HG03139 (cell line): Measurements from ENCODE around the gene UCK1.

Source experiments
- ATAC-seq: cut with Tn5 transposase; IDR thresholded peaks from one replicate; pipeline ENCODE4 v1.9.1; 2021; ENCODE audit not compliant: unreplicated experiment

UCK1 gene

DNA sequence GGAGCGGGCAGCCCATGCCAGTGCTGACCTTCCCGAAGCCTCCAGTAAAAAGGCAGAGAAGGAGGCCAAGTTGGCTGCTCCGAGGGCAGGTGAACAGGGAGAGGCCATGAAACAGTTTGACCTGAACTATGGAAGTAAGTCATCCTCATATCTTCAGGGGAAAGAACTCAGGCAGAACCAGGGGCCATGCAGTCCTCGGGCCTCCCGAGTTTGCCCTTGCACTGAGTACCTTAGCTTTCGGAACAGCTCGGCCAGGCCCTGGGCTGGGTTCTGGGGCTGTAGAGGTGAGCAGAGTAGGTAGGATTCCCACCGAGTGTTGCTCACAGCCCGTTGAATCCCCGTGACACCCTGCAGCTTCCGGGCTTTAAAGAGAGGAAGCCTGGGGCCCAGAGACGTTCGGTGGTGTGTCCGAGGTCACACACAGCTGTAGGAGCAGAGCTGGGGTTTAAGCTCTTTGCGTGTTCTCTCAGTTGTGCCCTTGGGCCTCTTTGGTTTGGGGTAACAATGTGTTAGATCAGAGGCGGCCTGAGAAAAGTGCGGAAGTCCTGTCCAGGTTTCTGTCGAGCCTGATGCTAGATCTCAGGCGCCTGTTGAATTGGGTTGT lies 53.1 kb downstream of the UCK1 start:
- ATAC-seq: no peak

DNA sequence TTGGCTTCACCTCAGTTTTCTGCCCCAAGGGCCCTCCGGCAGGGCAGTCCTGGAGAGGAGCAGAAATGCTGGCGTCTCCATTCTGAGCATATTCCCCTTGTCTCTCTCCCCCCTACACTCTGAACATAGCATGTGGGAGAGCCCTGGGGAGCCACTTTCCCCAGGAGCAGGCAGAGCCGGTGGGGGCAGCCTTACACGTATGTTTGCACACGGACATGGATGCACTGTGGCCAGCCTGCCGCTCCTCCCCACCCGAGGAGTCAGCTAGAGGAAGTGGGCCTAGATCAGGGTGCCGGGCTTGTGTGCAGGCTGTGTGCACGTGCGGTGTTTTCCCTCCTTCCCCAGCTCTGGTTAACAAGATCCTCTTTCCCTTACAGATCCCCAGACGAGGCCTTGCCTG lies 53.7 kb downstream of the UCK1 start:
- ATAC-seq: no peak

DNA sequence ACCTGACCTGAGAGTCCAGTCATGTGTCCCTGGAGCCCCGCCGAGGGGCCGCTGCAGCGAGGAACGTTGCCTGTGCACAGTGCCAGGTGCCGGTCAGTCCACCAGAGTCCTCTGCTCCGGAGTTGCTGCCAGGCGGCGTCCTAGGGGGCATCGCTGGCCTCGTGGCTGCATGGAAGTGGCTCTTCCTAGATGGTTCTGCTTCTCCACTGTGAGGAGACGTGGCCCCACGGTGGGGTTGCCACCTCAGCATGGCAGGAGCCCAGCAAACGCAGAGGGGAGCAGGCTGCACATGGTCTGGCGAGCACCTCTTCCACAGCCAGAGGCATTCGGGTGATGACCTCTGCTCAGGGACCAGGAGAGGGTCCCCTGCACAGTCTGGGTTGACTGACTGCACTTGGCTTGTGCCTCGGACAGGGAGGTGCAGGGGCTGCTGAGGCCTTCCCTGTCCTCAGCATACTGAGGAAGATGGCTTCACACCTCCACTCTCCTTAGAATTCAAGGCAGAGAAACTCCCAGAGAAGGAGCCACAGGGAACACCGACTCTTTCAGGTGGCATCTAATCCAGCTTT lies 54.2 kb downstream of the UCK1 start:
- no peak for ATAC-seq

DNA sequence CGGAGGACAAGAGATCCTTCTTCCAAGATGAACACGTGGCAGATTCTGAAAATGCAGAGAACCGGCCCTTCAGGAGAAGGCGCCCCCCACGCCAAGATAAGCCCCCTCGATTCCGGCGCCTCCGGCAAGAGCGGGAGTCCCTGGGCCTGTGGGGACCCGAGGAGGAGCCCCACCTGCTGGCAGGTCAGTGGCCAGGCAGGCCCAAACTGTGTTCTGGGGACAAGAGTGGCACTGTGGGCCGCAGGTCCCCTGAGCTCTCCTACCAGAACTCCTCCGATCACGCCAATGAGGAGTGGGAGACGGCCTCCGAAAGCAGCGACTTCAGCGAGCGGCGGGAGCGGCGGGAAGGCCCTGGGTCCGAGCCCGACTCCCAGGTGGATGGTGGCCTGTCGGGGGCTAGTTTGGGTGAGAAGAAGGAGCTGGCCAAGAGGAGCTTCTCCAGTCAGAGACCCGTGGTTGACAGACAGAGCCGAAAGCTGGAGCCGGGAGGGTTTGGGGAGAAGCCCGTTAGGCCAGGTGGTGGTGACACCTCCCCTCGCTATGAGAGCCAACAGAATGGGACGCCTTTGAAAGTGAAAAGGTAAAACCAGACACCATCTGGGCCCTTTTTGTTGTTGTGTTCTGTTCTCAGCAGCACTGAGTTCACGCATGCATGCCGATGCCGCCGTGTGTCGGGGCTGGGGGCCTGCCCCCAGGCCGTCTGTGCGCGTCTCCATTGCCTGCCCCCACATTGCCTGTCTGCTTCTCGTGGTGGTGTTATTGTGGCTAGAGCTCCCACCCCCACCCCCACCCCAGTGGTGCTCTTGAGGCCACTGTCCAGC lies 54.9 kb downstream of the UCK1 start:
- ATAC-seq: no peak

DNA sequence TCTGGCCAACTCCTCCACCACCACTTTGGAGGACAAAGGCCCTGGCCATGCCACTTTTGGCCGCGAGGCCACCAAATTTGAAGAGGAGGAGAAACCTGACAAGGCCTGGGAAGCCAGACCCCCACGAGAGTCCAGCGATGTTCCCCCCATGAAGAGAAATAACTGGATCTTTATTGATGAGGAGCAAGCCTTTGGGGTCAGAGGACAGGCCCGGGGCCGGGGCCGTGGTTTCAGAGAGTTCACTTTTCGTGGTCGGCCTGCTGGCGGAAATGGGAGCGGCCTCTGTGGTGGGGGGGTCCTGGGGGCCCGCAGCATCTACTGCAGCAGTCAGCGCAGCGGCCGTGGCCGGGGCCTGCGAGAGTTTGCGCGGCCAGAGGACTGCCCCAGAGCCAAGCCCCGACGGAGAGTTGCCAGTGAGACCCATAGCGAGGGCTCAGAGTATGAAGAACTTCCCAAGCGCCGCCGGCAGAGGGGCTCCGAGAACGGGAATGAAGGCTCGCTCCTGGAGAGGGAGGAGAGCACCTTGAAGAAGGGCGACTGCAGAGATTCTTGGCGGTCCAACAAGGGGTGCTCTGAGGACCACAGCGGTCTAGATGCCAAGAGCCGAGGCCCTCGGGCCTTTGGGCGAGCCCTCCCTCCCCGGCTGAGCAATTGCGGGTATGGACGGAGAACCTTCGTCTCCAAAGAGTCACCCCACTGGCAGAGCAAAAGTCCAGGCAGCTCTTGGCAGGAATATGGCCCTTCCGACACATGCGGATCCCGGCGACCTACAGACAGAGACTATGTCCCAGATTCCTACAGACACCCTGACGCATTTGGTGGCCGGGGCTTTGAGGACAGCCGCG lies 55.7 kb downstream of the UCK1 start:
- ATAC-seq: no peak

- no peak for ATAC-seq
Measured at GRCh38 chr9:131474711-131475110, 56.4 kb downstream of the UCK1 start.

DNA sequence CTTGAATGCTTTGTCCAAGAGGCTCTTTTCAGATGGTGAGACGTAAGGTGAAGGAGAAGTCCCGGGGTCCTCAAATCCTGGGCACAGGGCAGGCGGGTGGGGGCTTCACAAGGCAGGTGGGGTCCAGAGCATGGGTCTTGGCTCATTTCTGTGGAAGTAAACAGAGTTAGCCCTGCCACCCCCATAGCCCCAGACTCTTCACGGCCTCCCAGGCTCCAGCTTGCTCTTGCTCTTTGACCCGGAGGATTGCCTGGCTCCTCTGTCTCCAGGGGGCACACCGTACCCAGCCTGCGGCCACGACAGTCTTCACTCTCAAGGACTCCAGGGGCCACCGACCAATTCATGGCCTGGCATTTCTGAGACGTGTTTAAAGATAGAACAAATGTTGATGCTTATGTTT lies 57.2 kb downstream of the UCK1 start:
- no peak for ATAC-seq
